NT2/D1 (cell line): ENCODE measurements around the gene BAIAP2L2.

Experiments
- SUZ12 ChIP-seq: IDR thresholded peaks from 2 replicates; pipeline ENCODE4 v1.6.1; 2011; ENCODE audit not compliant: insufficient read length, insufficient read depth; ENCODE audit errors: extremely low read depth
- YY1 ChIP-seq: IDR thresholded peaks from 2 replicates; pipeline ENCODE4 v1.6.1; 2011; ENCODE audit not compliant: insufficient read length, insufficient read depth
- ZNF274 ChIP-seq: IDR thresholded peaks from 2 replicates; pipeline ENCODE4 v1.6.1; 2011; ENCODE audit warnings: mild to moderate bottlenecking, low read depth, low read length

GRCh38 chr22:38078046-38078840, 32.2 kb downstream of the BAIAP2L2 start:
- no peak for TF ChIP-seq YY1
- TF ChIP-seq ZNF274, result no peak
- no peak for TF ChIP-seq SUZ12
